Renal cortex interstitium (tissue), 15 donors: ENCODE measurements around the gene TMA7B. TPM values are rescaled to one million over a fixed set of nuclear protein-coding genes. Genes with fewer than 3 reads are reported as not detected.

Source experiments
- DNase-seq, 11 donors: peaks; one replicate each; pipeline ENCODE4 v3.0.0-alpha.2; 2013; ENCODE audit warnings: low read depth in 9 of 11, low spot score in 4 of 11; ENCODE audit errors: extremely low read depth in 1 of 11
- long read RNA-seq, 16 experiments: transcript quantifications; one replicate each; lab custom pipeline, GENCODE V29; 2026
- polyA plus RNA-seq, 3 donors: library from polyadenylated mRNA; unstranded; fragments of 120-200 nt; gene quantifications; one replicate each; pipeline ENCODE4 v1.2.1, GENCODE V29; 2013; ENCODE audit not compliant: insufficient read length in 3 of 3

The TMA7B gene
- under 1 TPM; 0.14 to 0.20 (median 0.15) TPM for polyA plus RNA-seq
- long read RNA-seq, donor 1, result 0 reads
- long read RNA-seq, donor 2, result 0 reads
- long read RNA-seq, donor 3, result 0 reads
- long read RNA-seq, donor 4, result 0 reads
- long read RNA-seq, donor 5, result 0 reads
- long read RNA-seq, donor 6, result 0 reads
- long read RNA-seq, donor 7, result 0 reads
- long read RNA-seq, donor 8, result 0 reads
- long read RNA-seq, donor 9, result 0 reads
- long read RNA-seq, donor 10, result 0 reads
- long read RNA-seq, donor 11, result 0 reads
- long read RNA-seq, donor 12, result 0 reads
- long read RNA-seq, donor 13, result 0 reads
- long read RNA-seq, donor 14, result 0 reads
- long read RNA-seq, donor 15, result 0 reads
- long read RNA-seq, donor 16, result 0 reads

DNA sequence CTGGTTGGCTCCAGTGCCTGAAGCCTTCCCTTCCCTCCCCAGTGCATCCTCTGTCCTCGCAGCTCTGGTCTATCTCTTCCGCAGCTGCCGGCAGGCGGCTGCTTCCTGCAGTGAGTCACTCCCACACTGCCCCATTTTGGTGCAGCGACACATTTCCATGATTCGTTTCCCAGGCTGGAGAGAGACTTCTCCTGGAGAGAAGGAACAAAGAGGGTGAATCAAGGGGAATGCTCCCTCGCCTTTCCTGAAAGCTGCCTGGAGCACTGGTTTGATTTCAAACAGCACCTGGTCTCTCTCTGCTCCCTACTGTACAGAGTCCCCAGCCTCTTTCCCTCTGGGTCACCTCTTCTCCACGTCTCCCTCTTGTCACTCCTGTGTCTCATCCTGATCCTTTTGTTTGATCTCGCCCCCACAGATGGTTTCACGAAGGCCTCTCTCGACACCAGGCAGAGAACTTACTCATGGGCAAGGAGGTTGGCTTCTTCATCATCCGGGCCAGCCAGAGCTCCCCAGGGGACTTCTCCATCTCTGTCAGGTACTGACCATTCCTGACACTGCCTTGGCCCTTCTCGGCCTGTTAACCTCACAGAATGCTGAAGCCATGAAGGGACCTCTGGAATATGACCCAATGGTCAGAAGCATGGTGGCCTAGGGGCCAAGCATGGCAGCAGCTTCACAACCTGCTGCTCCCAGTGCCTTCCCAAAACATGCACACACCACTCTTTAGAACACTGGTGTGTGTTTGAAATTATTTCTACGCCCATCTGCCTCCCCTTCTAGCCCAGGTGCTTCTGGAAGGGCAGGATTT, at the start of gene TMA7B:
Gene TMA7B (plus strand): TSS at position 758 of the 808 bp plus-strand sequence. CDS start 3,978 bp downstream, outside the sequence.
- peak in 3 of 11 donors; percentile 32 to 41 (median 35) for DNase-seq

DNA sequence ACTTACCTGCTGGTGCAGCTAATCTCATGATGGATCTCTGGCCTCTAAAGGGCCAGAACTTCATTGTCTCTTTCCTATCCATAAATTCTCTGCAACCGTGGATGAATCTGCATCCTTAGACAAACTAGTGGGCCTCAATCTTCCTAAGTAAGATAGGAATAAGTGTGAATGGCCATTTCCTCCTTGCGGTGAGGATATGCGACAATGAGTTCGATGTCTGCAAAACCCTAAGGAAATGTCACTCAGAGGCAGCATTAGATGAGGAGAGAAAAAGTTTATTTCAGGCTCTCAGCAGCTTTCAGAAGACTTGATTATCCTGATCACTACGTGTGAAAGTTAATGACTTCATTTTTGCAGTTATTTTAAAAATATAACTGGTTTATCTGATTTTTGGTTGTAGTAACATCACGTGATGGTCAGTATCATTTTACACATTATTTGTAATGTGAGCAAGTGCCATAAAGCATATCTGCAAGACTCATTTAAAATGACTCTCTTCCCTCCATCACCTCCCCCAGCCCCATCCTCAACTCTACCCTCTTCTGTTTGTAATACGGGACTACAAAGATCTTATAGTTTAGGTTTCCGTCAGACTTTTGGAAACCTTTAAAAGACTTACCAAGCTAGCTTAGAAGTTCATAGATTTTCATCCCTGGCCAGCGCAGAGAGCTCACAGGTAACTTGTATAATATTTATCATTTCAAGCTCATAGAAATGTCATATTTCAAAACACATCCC, 49.2 kb upstream of the TMA7B start:
- no peak for DNase-seq

DNA sequence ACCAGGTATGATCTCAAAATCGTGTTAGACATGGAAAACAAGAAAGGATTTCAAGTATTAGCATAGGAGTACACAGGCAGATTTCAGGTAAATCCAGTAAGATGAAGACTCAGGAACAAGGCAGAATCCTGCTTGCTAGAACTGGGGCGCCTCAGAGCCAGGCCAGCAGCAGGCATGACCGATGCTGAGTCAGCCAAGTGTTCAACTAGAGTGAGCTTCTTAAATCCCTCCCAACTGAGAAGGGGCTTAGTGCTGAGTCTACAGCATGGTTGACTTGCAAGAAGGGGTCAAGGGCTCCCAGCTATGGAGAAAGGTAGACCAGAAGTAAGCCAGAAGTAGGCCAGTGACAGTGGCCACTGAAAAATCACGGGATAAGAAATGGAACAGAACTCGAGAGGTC, 46.9 kb upstream of the TMA7B start:
- DNase-seq, result no peak

DNA sequence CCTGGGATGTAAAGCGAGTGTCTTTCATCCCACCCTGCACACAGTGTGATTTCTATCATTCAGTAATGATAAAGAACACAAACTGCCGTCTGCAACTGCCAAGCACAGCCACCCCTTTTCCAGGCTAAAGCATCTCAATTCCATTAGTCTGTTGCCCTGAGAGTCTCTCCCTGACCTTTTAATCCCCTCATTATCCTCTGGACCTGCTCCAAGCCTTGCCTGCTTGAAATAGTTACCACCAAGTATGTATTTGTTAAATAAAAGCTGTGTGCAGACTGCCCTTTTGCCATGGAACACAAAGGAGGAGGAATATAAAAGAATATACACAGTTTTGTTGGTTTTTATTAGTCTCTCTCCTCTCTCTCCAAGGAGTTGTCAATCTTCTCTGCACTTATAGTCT, 46.3 kb upstream of the TMA7B start:
- DNase-seq, result no peak

DNA sequence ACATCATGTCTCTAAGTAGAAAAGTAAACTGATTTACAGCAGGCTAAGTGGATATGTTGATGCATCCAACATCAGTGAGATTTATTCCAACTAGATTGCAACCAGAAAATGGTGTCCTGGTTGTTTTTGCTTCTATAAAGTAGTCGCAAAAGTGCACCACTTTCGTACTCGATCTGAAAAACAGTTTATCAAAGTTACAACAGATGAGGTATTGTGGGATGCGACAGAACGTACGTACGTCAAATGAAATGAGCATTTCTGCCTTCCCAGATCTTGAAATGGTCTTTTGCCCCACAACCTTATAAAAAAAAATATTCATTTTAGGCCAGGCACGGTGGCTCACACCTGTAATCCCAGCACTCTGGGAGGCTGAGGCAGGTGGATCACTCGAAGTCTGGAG, 45.6 kb upstream of the TMA7B start:
- DNase-seq, result no peak

GRCh38 chr22:39915295-39915726, 44.9 kb upstream of the TMA7B start:
- DNase-seq, result no peak

DNA sequence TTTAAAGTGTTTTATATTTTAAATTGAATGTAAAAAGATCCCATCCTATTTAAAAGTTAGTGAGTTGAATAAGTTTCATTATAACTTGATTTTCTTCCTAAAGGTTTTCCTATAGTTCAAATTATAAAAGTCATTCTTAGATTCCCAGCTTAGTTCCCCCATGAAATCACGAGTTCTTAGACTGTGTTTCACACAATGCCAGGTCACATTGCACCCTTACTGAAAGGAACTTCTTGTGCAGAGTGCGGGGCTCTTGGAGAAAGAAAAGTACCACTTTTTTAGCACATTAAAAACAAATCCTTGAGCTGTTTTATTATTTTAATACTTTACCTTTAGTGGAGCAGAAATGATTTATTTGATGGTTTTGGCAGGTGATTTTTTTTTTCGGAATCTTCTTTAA, 43.7 kb upstream of the TMA7B start:
- DNase-seq, result no peak

DNA sequence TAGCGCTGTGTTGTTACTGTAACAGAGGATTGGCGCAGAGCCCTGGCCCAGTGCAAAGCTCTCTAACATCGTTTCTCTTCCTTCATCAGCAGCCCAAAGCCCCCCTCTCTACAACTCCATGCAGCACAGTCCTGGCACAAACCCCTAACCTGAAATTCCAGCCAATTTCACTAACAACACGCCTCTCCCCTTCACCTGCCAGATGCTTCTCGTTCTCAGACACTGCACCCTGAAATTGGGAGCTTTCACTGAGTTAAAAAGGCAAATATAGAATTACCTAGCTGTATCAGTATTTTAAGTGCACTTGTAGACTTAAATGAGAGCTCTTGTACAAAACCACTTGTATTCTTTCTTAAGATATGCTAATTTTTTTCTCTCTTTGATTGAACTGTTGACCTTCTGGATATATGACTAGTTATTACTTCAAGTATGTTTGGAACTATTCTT, 43.0 kb upstream of the TMA7B start:
- no peak for DNase-seq

- no peak for DNase-seq
These were observed 42.3 kb upstream of the TMA7B start for GRCh38 chr22:39917776-39918495.

DNA sequence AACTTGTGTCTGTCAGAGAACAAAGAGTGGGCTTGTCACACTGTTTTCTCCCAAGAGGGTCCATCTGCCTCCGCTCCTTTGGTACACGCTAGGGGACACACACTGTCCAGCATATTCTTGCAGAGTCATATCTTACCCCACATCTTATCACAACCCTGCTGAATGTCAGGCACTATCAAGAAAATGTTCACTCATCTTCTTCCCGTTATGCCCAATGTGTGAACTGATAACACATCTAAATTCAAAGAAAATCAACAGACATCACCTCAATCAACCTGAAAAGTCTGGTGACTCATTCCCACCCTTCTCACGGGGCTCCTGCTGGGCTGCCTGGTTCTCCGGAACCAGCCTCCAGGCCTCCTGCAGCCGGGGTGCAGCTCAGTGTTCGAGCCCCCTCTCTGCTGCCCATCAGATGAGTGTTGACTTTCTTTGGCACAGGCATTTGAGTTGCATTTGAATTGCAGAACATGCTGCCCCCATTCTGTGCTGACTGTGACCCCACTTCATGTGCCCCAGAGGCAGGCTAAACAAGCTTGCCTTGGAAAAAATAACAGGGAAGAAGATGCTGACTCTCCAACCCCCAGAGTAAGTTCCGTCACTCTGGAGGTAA, 40.0 kb upstream of the TMA7B start:
- no peak for DNase-seq

DNA sequence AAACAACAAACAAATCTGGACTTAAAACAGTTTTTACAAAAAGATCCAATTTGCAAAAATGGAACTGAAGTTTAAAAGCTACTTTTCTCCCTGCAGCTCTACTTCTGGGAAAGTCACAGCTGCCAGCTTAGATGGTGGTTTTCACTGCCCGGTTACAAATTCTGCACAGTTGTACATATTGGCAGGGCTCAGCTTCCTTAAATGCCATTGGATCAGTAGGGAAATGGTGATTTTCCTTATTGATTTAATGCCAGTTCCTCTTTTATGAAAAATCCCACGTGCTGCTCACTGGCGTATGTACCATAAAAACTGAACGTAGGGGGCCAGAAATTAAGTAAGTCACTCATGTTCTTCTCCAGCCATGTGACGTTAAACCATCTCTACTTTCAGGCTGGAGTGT, 36.5 kb upstream of the TMA7B start:
- DNase-seq, result no peak

DNA sequence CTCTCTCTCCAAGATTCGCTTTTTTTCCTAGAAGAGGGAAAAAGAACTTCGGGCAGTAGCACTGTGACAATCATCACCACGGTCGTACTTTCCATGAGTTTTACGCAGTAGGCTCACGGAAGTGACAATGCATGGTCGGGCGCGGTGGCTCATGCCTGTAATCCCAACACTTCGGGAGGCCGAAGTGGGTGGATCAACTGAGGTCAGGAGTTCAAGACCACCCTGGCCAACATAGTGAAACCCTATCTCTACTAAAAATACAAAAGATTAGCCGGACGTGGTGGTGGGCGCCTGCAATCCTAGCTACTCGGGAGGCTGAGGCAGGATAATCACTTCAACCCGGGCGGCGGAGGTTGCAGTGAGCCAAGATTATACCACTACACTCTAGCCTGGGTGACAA, 35.9 kb upstream of the TMA7B start:
- no peak for DNase-seq

DNA sequence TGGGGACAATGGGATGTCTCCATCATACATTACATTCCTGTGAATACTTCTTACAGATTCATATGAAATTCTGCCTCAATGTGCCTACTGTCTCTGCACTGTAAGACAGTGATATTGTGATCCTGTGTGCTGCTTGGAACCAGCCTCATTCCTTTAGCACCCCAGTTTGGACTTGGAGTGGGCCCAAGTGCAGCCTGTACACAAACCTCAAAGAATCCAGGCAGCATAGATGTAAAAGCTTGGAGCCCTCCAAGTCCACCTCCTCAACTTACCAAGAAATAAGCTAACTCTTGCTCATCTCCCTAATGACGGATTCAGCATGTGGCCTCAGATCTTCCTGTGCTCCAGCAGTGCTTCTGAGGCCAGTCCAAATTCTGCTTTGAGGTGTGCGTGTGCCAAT, 34.9 kb upstream of the TMA7B start:
- DNase-seq, result no peak

- peak in 1 of 11 donors; percentile 32 for DNase-seq
These were observed 34.1 kb upstream of the TMA7B start for GRCh38 chr22:39925909-39926679.

- no peak for DNase-seq
These were observed 33.4 kb upstream of the TMA7B start for GRCh38 chr22:39926753-39927152.

DNA sequence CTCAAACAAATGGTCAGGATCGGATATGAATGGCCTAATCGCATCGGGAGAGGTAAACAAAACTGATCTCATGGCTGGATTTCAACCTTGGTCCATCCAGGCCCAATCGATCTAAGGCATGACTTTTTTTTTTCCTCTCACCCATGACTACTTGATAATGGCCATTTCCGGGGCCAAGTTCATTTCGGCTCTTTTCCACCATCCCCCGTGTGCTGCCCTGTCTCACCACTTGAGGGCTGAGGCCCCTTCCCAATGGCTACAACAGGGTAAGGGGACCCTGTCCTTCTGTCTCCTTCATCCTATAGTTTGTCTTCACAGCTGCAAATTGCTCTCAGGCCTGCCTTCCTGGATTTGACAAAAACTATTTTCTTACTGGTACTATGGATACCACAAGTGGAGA, 32.7 kb upstream of the TMA7B start:
- no peak for DNase-seq

GRCh38 chr22:39928536-39929520, 31.4 kb upstream of the TMA7B start:
- DNase-seq, result no peak
